Smooth muscle cell (in vitro differentiated cells): Measurements from ENCODE around the gene CDH13. TPM values are rescaled to one million over a fixed set of nuclear protein-coding genes. Genes with fewer than 3 reads are reported as not detected.

Source experiments
- DNase-seq: peaks from one replicate; lab custom pipeline; 2025; ENCODE audit not compliant: unreplicated experiment; lab: John Stamatoyannopoulos, UW
- H2AFZ ChIP-seq: fragments of 200-600 bp; sonication (generic); 2 replicates; pipeline ENCODE4 v1.6.0; 2016; ENCODE audit warnings: antibody characterized with exemption, low read depth, mild to moderate bottlenecking
- H3F3A ChIP-seq: fragments of 200-600 bp; sonication (generic); 2 replicates; pipeline ENCODE4 v1.6.0; 2017; ENCODE audit warnings: antibody characterized with exemption, low read depth
- H3K27ac ChIP-seq: fragments of 200-600 bp; sonication (generic); 2 replicates; pipeline ENCODE4 v1.5.1; 2016; ENCODE audit warnings: low read depth, mild to moderate bottlenecking
- H3K27me3 ChIP-seq: fragments of 200-600 bp; sonication (generic); 2 replicates; pipeline ENCODE4 v1.6.1; 2016; ENCODE audit warnings: low read depth, mild to moderate bottlenecking
- H3K36me3 ChIP-seq: fragments of 200-600 bp; sonication (generic); 2 replicates; pipeline ENCODE4 v1.5.1; 2016; ENCODE audit warnings: low read depth
- H3K4me1 ChIP-seq: fragments of 200-600 bp; sonication (generic); 2 replicates; pipeline ENCODE4 v1.5.1; 2016; ENCODE audit warnings: low read depth
- H3K4me2 ChIP-seq: fragments of 200-600 bp; sonication (generic); 2 replicates; pipeline ENCODE4 v1.6.0; 2016; ENCODE audit warnings: mild to moderate bottlenecking
- H3K4me3 ChIP-seq: fragments of 200-600 bp; sonication (generic); 2 replicates; pipeline ENCODE4 v1.5.1; 2016; ENCODE audit warnings: mild to moderate bottlenecking
- H3K79me2 ChIP-seq: fragments of 200-600 bp; sonication (generic); 2 replicates; pipeline ENCODE4 v1.6.0; 2016; ENCODE audit warnings: low read depth, mild to moderate bottlenecking
- H3K9ac ChIP-seq: fragments of 200-600 bp; sonication (generic); 2 replicates; pipeline ENCODE4 v1.6.0; 2016; ENCODE audit warnings: low read depth
- H3K9me3 ChIP-seq: fragments of 200-600 bp; sonication (generic); replicated peaks from 2 replicates; pipeline ENCODE4 v1.5.1; 2016; ENCODE audit warnings: low read depth
- H4K20me1 ChIP-seq: fragments of 200-600 bp; sonication (generic); 2 replicates; pipeline ENCODE4 v1.6.0; 2016; ENCODE audit warnings: low read depth
- CTCF ChIP-seq: fragments of 200-600 bp; sonication (generic); IDR thresholded peaks from 2 replicates; pipeline ENCODE4 v1.5.1; 2017; ENCODE audit warnings: borderline replicate concordance, mild to moderate bottlenecking, antibody characterized with exemption; ENCODE audit not compliant: insufficient read depth, poor library complexity, severe bottlenecking
- WGBS: methylation state at CpG from one replicate; pipeline ENCODE4 v1.1.7; 2016; ENCODE audit warnings: low lambda C conversion rate; 5-methylcytosine and 5-hydroxymethylcytosine counted together
- polyA plus RNA-seq: library from polyadenylated mRNA; unstranded; fragments of >200 nt; fragmentation: Nextera tagmentation; extraction: Ambion mirVana; gene quantifications from 2 replicates; pipeline ENCODE4 v1.2.1, GENCODE V29; 2016
- total RNA-seq: library from RNA; depleted of rRNA; stranded (reverse); fragments of >200 nt; gene quantifications from 2 replicates; pipeline ENCODE4 v1.2.3, GENCODE V29; 2014

The CDH13 gene
- total and polyA plus RNA-seq, 2 experiments from 2014 or later: 12.1 to 32.2 TPM

DNA sequence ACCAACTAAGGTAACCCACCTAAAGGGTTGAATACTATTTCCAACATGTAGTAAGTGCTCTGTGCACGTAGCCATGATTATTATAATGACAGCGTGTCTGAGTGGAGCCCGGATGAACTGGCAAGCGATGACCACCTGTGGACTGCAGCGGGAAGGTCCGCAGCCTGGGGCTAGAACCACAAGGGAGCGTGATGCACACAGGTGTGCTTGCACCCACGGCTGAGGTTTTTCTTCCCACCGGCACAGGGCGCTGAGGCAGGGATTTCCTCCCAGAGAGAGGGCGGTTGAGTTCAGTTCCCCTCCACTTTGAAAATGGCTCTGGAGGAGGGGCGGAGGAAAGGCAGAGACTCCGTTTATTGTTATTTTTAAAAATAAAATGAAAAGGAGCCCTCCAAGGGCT, 959.3 kb downstream of the CDH13 start:
- no peak overlapping the region for H3K27ac ChIP-seq
- no peaks in the 10 kb centered on the region for H3K36me3 ChIP-seq
- H3K4me3 ChIP-seq: no peak overlapping the region
- H3K4me1 ChIP-seq: peaks cover 4% of the 10 kb centered on the region
- H3K79me2 ChIP-seq: no peaks in the 10 kb centered on the region
- H4K20me1 ChIP-seq: no peaks in the 10 kb centered on the region
- H3K4me2 ChIP-seq: no peak overlapping the region
- H3K27me3 ChIP-seq: no peaks in the 10 kb centered on the region
- no peak overlapping the region for H3K9ac ChIP-seq
- TF ChIP-seq CTCF: no peak
- no peak for DNase-seq
- H3F3A ChIP-seq: no peaks in the 10 kb centered on the region
- no peaks in the 10 kb centered on the region for H3K9me3 ChIP-seq
- 87% methylated on average over 13 of the region's 13 CpGs for WGBS
- no peak overlapping the region for H2AFZ ChIP-seq

- Histone ChIP-seq H4K20me1 (no peaks in the 10 kb centered on the region), H3K4me2 (no peak overlapping the region), H3K4me3 (no peak overlapping the region), H3K27me3 (no peaks in the 10 kb centered on the region), H3K36me3 (no peaks in the 10 kb centered on the region), H3K9ac (no peak overlapping the region), H3F3A (no peaks in the 10 kb centered on the region), H3K9me3 (no peaks in the 10 kb centered on the region), H2AFZ (no peak overlapping the region), H3K4me1 (peaks cover 4% of the 10 kb centered on the region), H3K27ac (no peak overlapping the region), H3K79me2 (no peaks in the 10 kb centered on the region)
- 52% methylated on average over 11 of the region's 11 CpGs for WGBS
- no peak for TF ChIP-seq CTCF
- no peak for DNase-seq
These were observed 959.9 kb downstream of the CDH13 start for GRCh38 chr16:83586461-83587200.

- H3K27me3 ChIP-seq: no peaks in the 10 kb centered on the region
- no peak overlapping the region for H2AFZ ChIP-seq
- H3F3A ChIP-seq: no peaks in the 10 kb centered on the region
- no peaks in the 10 kb centered on the region for H4K20me1 ChIP-seq
- H3K79me2 ChIP-seq: no peaks in the 10 kb centered on the region
- no peak overlapping the region for H3K27ac ChIP-seq
- H3K9ac ChIP-seq: no peak overlapping the region
- H3K36me3 ChIP-seq: no peaks in the 10 kb centered on the region
- no peaks in the 10 kb centered on the region for H3K9me3 ChIP-seq
- TF ChIP-seq CTCF: no peak
- no peak overlapping the region for H3K4me3 ChIP-seq
- H3K4me1 ChIP-seq: peaks cover 4% of the 10 kb centered on the region
- no peak overlapping the region for H3K4me2 ChIP-seq
- no peak for DNase-seq
- 75% methylated on average over 12 of the region's 12 CpGs for WGBS
These were observed 960.4 kb downstream of the CDH13 start for GRCh38 chr16:83587201-83587600.

DNA sequence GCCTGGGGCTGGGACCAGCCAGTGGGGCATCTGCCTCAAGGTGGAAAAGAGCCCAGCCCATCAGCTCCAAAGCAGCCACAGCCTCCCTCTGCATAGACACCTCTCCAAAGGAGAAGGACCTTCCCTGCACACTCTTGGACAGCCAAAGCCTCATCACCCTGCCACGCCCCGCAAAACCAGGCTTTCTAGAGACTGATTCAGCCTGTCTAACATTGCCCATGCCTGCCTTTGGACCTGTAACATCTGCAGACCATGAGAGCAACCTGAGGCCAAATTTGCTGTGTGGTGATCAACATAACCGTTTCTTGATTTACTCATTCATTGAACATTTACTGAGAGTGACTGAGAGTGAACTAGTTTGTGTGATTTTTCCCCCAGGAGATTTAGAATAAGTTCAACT, 961.3 kb downstream of the CDH13 start:
- Histone ChIP-seq H2AFZ (no peak overlapping the region), H3K4me3 (no peak overlapping the region), H3K27ac (no peak overlapping the region), H3K79me2 (no peaks in the 10 kb centered on the region), H3K9ac (no peak overlapping the region), H3F3A (no peaks in the 10 kb centered on the region), H4K20me1 (no peaks in the 10 kb centered on the region), H3K4me1 (peaks cover 4% of the 10 kb centered on the region), H3K9me3 (no peaks in the 10 kb centered on the region), H3K36me3 (no peaks in the 10 kb centered on the region), H3K4me2 (no peak overlapping the region), H3K27me3 (no peaks in the 10 kb centered on the region)
- 95% methylated on average over 3 of the region's 3 CpGs for WGBS
- no peak for DNase-seq
- no peak for TF ChIP-seq CTCF
